Uterus (tissue), 4 donors: ENCODE measurements around the gene TP53BP1. TPM values are rescaled to one million over a fixed set of nuclear protein-coding genes. Genes with fewer than 3 reads are reported as not detected.

ENCODE experiments used
- DNase-seq, 2 donors: peaks; one replicate each; pipeline ENCODE4 v3.0.0-alpha.2; 2019 to 2020
- H3K27ac ChIP-seq, 2 donors: fragments of 200-600 bp; sonication (generic); 1 replicate in 1 of 2; 2 replicates in 1 of 2; pipeline ENCODE4 v1.5.1; 2016 to 2018
- H3K27me3 ChIP-seq, 2 donors: fragments of 200-600 bp; sonication (generic); one replicate each; pipeline ENCODE4 v1.5.1; 2018 to 2019; ENCODE audit warnings: control low read depth in 1 of 2
- H3K36me3 ChIP-seq, 2 donors: fragments of 200-600 bp; sonication (generic); one replicate each; pipeline ENCODE4 v1.5.1; 2019; ENCODE audit warnings: control low read depth in 1 of 2
- H3K4me1 ChIP-seq, 2 donors: fragments of 200-600 bp; sonication (generic); one replicate each; pipeline ENCODE4 v1.5.1; 2018 to 2019; ENCODE audit warnings: control low read depth in 1 of 2
- H3K4me3 ChIP-seq, 2 donors: fragments of 200-600 bp; sonication (generic); 1 replicate in 1 of 2; 2 replicates in 1 of 2; pipeline ENCODE4 v1.5.1; 2018 to 2019; ENCODE audit warnings: mild to moderate bottlenecking in 1 of 2
- H3K9me3 ChIP-seq, 2 donors: fragments of 200-600 bp; sonication (generic); one replicate each; pipeline ENCODE4 v1.5.1; 2019; ENCODE audit warnings: control low read depth in 1 of 2
- CTCF ChIP-seq, 4 experiments: fragments of 200-600 bp in 2 of 4; fragments of 450-650 bp in 2 of 4; sonication (generic) in 2 of 4; IDR thresholded peaks; one replicate each; pipeline ENCODE4 v1.5.1; 2016 to 2019; ENCODE audit warnings: antibody characterized with exemption in 4 of 4, mild to moderate bottlenecking in 2 of 4, moderate library complexity in 1 of 4
- POLR2A ChIP-seq, 2 donors: fragments of 450-650 bp; IDR thresholded peaks; one replicate each; pipeline ENCODE4 v1.6.1; 2016; ENCODE audit warnings: antibody characterized with exemption in 2 of 2, mild to moderate bottlenecking in 1 of 2, moderate library complexity in 1 of 2
- intact Hi-C: fragments of 100-400 bp; cut with DNase I; formaldehyde crosslinking; loops from one replicate; pipeline ENCODE4 v1.15.1; 2023; ENCODE audit warnings: low total_unique reads
- total RNA-seq, 4 donors: library from RNA; depleted of rRNA in 3 of 4; stranded (reverse); fragments of >200 nt in 3 of 4; gene quantifications; one replicate each; pipeline versions ENCODE4 v1.1.0 to v1.2.4, GENCODE V29; 2014 to 2023
- donor health status: DM: yes; HTN: yes; CAD: no.

TP53BP1 gene
- total RNA-seq, 4 donors from 2014 or later: 30.2 to 150 (median 51.4) TPM

- no peak overlapping the region for H3K4me3 ChIP-seq
- no peaks in the 10 kb centered on the region for H3K4me1 ChIP-seq
- H3K36me3 ChIP-seq: no peaks in the 10 kb centered on the region
- H3K9me3 ChIP-seq: no peaks in the 10 kb centered on the region
- intact Hi-C loops: no loop called here
- no peak for TF ChIP-seq POLR2A (IDR thresholded peaks at IDR 0.05)
- TF ChIP-seq CTCF (IDR thresholded peaks at IDR 0.05): no peak
- H3K27ac ChIP-seq: no peak overlapping the region
- H3K27me3 ChIP-seq: no peaks in the 10 kb centered on the region
- no peak for DNase-seq
Measured at GRCh38 chr15:43429687-43430086, 63.3 kb downstream of the TP53BP1 start.

- DNase-seq: no peak
- Histone ChIP-seq H3K36me3 (no peaks in the 10 kb centered on the region), H3K27me3 (no peaks in the 10 kb centered on the region), H3K27ac (no peak overlapping the region), H3K4me3 (no peak overlapping the region), H3K9me3 (no peaks in the 10 kb centered on the region), H3K4me1 (no peaks in the 10 kb centered on the region)
- TF ChIP-seq POLR2A (IDR thresholded peaks at IDR 0.05) (no peak), CTCF (IDR thresholded peaks at IDR 0.05) (no peak)
- intact Hi-C loops: no loop called here
Measured at GRCh38 chr15:43423793-43424192, 69.2 kb downstream of the TP53BP1 start.

DNA sequence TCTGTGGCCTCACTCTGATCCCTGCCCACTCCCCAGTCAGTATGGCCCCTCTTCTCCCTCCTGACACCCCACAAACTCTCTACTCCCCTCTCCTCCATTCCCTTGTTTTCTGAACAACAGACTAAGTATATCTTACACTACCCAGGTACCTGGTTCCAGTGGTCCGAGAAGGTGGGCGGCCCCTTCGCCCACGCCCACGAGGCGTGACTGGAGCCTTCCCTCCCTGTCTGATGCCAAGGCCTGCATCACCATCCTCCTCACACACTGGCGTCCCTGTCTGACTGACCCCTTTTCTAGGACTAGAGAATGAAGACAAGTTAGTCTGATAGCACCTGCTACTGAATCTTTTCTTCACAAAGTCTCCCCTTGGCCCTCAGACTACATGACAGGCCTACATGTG lies 72.1 kb downstream of the TP53BP1 start:
- DNase-seq: no peak
- intact Hi-C loops: no loop called here
- Histone ChIP-seq H3K4me1 (no peaks in the 10 kb centered on the region), H3K27ac (no peak overlapping the region), H3K9me3 (no peaks in the 10 kb centered on the region), H3K36me3 (no peaks in the 10 kb centered on the region), H3K4me3 (no peak overlapping the region), H3K27me3 (no peaks in the 10 kb centered on the region)
- no peak for TF ChIP-seq CTCF (IDR thresholded peaks at IDR 0.05)
- TF ChIP-seq POLR2A (IDR thresholded peaks at IDR 0.05): no peak

- Histone ChIP-seq H3K27me3 (no peaks in the 10 kb centered on the region), H3K27ac (no peak overlapping the region), H3K4me1 (no peaks in the 10 kb centered on the region), H3K4me3 (no peak overlapping the region), H3K36me3 (no peaks in the 10 kb centered on the region), H3K9me3 (no peaks in the 10 kb centered on the region)
- TF ChIP-seq CTCF (IDR thresholded peaks at IDR 0.05) (no peak), POLR2A (IDR thresholded peaks at IDR 0.05) (no peak)
- no peak for DNase-seq
- intact Hi-C loops: no loop called here
Measured at GRCh38 chr15:43420435-43420834, 72.5 kb downstream of the TP53BP1 start.

GRCh38 chr15:43414196-43414595 lies 78.8 kb downstream of the TP53BP1 start:
- no peak overlapping the region for H3K27ac ChIP-seq
- H3K36me3 ChIP-seq: no peaks in the 10 kb centered on the region

More at GRCh38 chr15:43414196-43414595, 78.8 kb downstream of the TP53BP1 start:
- TF ChIP-seq POLR2A (IDR thresholded peaks at IDR 0.05): no peak
- TF ChIP-seq CTCF (IDR thresholded peaks at IDR 0.05): no peak
- Histone ChIP-seq H3K4me1 (no peaks in the 10 kb centered on the region), H3K9me3 (no peaks in the 10 kb centered on the region), H3K27me3 (no peaks in the 10 kb centered on the region), H3K4me3 (no peak overlapping the region)
- intact Hi-C loops: no loop called here
- no peak for DNase-seq
